Activated CD8-positive, alpha-beta memory T cell treated with anti-CD3 and anti-CD28 coated beads for 4 hours (primary cell): ENCODE measurements around the gene IL17RB.

Experiments
- DNase-seq, 2 donors: peaks; one replicate each; pipeline ENCODE4 v3.0.0-alpha.2; 2020; ENCODE audit warnings: low read depth in 2 of 2

The IL17RB gene

GRCh38 chr3:53846134-53846850 lies at the start of gene IL17RB, which contains the start of gene CHDH:
Gene IL17RB, plus strand, starts transcription at chr3:53846568. Its CDS starts 21 bp downstream, at chr3:53846589.
Gene CHDH, minus strand, starts transcription at chr3:53846419. Its CDS starts 22,411 bp downstream, at chr3:53824008.
- no peak for DNase-seq

- DNase-seq = no peak
These were observed 48.2 kb upstream of the IL17RB start for GRCh38 chr3:53798144-53798543.

- DNase-seq = no peak
These were observed 47.0 kb upstream of the IL17RB start for GRCh38 chr3:53799338-53799865.

- DNase-seq = no peak
These were observed 46.1 kb upstream of the IL17RB start for GRCh38 chr3:53800041-53800906.

DNA sequence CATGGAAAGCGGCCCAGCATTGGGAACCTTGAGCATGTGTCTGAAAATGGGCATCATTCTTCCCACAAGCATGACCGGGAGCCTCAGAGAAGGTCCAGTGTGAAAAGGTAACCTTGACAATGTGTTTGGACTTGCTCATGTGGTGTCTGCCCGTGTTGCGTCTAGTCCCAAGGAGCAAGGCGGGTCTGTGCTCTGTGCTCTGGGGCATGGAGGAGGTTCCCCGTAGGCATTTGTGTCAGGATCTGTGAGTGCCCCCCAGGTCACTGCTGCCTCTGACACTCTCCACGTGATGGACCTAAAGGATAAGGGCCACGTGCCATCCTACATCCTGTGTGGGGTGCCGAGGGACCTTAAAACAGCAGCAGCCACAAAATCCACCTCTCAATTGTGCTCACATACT lies 45.0 kb upstream of the IL17RB start:
- no peak for DNase-seq

DNA sequence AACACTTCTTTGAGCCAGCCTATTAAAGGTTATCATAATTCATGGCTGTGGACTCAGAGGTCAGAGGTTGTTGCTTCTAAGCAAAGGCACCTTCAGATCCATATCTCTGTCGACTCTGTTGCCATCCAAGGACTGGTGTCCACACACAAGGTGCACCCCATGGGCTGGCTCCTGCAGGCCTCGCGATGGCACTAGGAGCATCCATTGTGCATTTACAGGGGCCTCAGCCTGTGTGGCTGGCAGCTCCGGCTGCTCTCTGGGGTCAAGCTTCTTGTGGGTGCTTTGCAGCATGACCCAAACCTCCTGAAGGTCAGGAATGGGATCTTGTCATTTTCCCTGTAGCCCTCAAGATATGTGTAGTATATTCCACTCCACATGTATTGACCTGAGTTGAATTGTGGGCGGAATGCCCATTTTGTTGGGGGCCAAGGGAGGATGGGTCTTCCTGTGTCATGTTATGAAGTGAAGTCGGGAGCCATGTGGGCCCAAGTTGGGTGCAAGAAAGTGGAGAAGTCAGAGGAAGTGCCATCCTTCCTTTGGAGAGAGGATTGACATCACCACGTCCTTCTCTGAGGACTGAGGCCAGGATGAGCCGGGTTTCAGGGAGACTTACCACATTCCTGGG lies 44.0 kb upstream of the IL17RB start:
- no peak for DNase-seq

GRCh38 chr3:53803124-53803815 lies 43.1 kb upstream of the IL17RB start:
- no peak for DNase-seq

- no peak for DNase-seq
These were observed 42.3 kb upstream of the IL17RB start for GRCh38 chr3:53803816-53804695.

DNA sequence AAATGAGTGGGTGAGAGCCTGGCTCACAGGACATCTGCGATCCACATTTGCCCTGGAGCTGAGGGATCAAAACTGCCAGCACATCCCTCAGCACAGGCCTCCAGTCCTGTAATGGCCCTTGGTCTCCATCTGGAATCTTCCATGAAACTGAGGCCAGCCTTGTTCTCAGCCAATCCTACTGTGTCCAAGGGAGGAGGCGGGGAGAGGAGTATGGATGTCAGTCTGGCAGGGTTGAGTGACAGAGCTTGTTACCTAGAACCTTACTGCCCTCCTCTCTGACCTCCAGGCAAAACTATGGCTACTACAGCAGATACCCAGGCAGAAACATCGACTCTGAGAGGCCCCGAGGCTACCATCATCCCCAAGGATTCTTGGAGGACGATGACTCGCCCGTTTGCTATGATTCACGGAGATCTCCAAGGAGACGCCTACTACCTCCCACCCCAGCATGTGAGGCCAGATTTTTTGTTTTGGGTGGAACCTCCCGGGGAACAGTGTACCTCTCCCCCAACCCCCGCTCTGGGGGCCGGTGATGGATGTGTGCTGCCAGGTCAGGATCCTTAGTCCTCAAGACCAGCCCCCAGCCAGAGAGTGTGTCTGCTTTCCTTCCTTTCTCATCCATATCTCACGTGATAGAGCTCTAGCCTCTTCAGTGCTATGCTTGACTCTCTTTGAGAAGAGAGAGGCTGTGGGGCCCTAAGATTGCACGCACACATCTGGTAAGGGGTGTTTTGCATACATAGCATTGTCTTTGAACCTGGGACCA lies 41.5 kb upstream of the IL17RB start:
- DNase-seq = no peak

- DNase-seq = no peak
These were observed 40.8 kb upstream of the IL17RB start for GRCh38 chr3:53805463-53806159.

DNA sequence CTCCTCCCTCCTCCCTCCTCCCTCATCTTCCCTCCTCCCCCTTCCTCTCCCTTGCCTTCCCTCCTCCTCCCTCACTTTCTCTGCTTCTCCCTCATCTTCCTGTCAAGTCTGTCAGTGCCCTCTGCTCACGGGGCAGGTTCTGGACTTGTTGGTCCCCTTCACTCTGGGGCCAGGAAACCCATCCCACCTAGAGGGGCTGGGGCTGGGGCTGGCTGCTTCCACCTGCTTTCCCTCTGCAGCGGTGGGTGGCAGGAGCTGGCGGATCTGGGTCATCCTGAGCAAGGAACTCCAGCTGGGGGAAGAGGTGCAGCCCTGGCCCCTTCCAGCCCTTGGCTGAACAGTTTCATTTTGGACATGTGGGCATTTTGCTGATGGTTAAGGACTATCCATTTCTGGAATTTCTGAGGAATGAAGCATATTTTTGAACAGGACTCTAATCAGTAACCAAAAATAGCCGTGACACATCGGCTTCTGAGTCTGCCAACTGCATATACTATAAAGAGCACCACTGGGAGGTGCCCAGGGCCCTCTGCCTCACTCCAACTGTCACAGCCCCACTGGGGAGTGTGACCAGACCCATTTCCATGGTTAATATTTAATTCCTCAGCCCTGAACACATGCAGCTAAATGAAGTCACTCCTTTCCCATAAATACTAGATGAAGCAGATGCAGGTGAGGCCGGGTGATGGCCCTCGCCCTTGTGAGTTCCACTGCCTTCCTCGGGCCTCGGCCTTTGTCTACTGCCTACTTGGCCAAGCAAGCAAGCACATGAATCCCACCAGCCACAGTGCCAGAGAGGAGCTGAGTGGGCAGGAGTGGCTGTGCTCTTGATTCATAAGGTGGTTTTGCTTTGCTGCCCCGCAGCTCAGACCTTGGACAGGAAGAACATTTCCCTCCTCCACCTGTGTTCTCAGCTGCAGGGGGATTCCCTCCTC lies 39.9 kb upstream of the IL17RB start:
- DNase-seq = no peak

- DNase-seq = no peak
These were observed 39.1 kb upstream of the IL17RB start for GRCh38 chr3:53807117-53807810.

GRCh38 chr3:53808496-53808895 lies 37.9 kb upstream of the IL17RB start:
- DNase-seq = no peak

GRCh38 chr3:53809267-53809666 lies 37.1 kb upstream of the IL17RB start:
- DNase-seq = no peak

DNA sequence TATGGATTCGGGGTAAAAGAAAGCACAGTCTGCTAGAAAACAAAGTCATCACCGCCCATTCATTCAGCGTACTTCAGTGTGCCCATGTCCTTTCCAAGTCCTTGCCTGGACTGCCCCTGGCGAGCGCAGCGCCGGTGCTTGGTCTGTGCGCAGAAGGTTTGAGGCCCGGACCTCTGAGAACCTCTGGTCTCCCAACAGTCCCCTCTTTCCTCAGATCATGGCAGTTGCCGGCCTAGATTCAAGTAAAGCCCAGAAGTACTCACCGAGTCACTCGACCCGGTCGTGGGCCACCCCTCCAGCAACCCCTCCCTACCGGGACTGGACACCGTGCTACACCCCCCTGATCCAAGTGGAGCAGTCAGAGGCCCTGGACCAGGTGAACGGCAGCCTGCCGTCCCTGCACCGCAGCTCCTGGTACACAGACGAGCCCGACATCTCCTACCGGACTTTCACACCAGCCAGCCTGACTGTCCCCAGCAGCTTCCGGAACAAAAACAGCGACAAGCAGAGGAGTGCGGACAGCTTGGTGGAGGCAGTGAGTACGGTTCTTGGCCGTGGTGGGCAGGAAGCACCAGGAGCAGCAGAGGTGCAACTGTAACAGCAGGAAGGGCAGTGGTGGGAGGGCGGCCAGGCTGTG lies 36.5 kb upstream of the IL17RB start:
- DNase-seq = no peak

- no peak for DNase-seq
These were observed 35.0 kb upstream of the IL17RB start for GRCh38 chr3:53811143-53811927.
